LNCAP (cell line): ENCODE results near the gene CES5A.

ENCODE experiments used
- TF ChIP-seq, protein P1 (sequence below): fragments of 450-650 bp; IDR thresholded peaks from 2 replicates; pipeline ENCODE4 v1.5.1; 2017; ENCODE audit warnings: mild to moderate bottlenecking

CES5A gene

DNA sequence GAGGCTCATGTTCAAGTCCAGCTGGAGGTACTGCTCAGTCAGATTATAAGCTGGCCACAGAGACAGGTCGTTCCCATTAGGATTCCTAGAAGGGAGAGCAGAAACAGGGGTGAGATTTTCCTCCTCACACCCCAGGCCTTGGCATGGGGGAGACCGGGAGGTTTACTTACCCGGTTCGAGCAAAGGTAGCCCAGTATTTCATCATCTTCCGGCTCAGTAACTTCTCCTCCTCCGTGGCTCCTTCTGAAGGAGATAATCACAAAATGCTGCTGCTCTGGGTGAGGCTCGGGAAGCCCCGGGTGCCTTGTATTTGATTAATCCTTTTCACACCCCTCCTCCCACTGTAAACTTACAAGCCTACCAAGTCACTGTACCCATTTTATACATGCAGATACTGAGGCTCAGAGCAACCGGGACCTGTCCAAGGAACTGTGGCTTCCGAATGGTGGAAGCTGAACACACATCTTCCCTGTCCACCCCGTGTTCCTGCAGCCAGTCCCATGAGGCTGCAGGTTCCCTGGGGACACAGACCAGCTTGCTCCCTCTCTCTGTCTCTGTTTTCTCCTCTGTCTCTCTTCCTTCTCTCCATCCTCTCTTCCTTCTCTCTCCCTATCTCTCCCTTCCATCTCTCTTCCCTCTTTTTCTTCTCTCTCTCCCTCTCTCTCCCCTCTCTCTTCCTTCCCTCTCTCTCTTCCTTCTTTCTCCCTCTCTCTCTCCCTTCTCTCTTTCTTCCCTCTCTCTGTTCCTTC is 28.4 kb downstream of the CES5A start:
- TF ChIP-seq, protein P1, sequence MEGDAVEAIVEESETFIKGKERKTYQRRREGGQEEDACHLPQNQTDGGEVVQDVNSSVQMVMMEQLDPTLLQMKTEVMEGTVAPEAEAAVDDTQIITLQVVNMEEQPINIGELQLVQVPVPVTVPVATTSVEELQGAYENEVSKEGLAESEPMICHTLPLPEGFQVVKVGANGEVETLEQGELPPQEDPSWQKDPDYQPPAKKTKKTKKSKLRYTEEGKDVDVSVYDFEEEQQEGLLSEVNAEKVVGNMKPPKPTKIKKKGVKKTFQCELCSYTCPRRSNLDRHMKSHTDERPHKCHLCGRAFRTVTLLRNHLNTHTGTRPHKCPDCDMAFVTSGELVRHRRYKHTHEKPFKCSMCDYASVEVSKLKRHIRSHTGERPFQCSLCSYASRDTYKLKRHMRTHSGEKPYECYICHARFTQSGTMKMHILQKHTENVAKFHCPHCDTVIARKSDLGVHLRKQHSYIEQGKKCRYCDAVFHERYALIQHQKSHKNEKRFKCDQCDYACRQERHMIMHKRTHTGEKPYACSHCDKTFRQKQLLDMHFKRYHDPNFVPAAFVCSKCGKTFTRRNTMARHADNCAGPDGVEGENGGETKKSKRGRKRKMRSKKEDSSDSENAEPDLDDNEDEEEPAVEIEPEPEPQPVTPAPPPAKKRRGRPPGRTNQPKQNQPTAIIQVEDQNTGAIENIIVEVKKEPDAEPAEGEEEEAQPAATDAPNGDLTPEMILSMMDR, result no peak

DNA sequence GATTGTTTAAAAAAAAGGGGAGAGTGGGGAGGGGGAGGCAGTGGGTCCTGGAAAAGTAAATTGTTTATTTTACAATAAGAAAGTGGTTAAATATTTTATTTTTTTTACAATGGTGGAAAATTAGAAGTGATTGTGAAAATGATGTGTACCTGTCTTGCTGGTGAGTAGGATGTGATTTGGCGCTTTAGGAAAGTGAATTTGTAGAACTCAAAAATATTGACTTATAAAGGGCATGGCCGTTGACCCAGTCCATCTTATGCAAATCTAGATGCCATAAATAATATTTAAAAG is 32.1 kb downstream of the CES5A start:
- TF ChIP-seq, protein P1, result no peak; the same call in 1 of the 2 replicates

DNA sequence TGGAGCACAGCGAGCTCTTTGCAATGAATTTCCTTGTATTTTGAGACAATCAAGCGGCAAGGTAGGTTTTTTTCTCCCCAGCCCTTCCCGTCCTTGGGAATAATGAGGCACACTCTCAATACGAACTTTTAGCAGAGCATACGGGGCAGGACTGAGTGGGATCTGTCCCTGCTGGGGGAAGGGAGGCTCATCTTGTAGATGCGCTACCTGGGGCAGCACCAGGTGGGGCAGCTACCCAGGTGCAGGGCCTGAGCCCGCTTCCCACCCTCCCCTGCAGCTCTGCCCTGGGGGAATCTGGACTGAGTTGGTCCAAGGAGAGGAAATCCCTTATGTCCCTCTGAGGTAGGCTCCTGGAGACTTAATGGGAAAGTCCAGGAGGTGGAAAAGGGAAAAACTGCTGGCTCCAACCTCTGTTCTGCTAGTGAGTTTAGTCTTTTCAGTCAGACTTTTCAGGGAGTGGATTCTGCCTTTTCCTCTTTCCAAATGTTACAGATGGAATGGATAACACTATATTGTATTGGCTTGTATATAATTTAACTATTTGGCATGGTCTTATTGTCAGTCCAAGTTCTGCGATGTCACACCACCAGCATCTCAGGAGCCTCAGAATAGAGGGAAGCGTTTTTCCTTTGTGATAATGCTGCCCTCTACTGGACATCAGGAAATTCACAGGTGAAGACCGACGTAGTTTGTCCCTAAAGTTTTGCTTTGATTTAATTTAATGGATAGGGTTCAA is 32.6 kb downstream of the CES5A start:
- TF ChIP-seq, protein P1, result peak; percentile 74

DNA sequence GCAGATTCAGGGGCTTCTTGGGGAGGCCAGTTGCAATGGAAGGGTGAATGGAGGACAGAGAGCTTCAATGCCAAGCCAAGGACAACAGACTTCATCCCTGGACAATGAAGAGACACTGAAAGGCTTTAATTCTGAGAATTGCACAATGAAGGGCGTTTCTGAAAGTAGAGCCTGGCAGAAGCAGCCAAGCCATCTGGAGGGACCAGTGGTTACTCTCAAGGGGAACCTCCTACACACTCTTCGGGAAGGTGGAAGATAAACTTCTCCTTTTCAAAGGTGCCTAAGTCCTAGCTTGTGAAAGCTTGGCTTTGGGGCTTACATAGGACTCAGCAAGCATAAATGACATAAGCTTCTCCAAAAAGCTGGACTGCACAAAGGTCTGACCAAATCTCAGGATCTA is 36.1 kb downstream of the CES5A start:
- TF ChIP-seq, protein P1, result no peak

DNA sequence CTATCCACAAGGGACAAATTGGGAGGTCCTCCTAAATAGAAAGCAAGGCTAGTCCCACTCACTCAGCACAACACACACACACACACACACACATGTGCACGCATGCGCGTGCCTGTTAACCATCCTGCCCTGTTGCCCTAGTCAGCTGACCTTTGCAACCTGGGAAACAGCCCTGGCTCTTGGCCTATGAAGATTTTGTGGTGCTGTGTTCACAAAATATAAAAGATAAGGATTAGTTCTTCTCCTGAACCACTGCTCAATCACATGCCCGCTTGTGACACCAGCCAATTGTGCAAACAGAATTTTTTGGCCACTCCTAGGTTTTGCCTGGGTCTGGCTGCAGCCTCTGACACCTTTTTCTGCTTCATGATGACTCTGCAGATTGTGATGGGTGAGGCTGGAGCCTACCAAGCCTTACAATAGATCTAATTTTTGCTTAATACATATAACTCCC is 39.0 kb downstream of the CES5A start:
- TF ChIP-seq, protein P1, result no peak

DNA sequence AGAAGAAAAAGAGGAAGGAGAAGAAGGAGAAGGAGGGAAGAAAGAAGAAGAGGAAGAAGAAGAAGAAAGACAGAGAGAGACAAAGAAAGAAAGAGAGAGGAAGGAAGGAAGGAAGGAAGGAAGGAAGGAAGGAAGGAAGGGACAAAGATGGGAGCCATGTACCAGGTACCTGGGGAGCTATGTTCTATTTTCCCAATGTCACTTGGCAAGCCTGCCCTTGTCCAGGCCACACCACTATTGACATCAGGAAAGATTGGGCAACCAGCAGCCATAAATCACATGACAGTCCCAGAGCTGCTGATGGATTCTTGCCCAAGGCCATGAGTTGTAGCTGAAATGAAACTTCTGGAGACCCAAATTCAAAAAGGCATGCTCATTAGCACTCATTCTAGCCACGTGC is 39.6 kb downstream of the CES5A start:
- TF ChIP-seq, protein P1, result no peak

DNA sequence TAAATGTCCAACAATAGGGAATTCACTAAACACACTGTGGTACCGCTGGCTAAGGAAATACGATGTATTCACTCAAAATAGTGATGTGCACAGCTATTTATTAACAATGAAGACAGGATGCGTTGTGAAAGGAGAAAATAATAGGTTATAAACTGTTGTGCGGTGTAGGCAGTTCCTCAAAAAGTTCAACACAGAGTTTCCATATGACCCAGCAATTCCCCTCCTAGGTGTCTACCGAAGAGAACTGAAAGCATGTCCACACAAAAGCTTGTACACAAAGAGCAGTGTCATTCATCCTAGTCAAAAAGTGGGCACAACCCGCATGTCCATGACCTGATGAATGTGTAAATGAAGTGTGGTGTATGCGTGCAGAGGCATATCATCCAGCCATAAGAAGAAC is 41.1 kb downstream of the CES5A start:
- TF ChIP-seq, protein P1, result no peak
